Measurements from ENCODE around the gene COG4. TPM values are rescaled to one million over a fixed set of nuclear protein-coding genes. Genes with fewer than 3 reads are reported as not detected.
A peak's percentile ranks its signal among the peaks of the same experiment; 100 is the strongest.

The COG4 gene
- total RNA-seq, 2 donors from 2014 or later = 62.7 to 71.4 TPM

- Mint-ChIP-seq H3K36me3 (ENCODE audit: low read depth) (peaks cover 2% of the 10 kb centered on the region), H3K27ac (no peak overlapping the region), H3K27me3 (ENCODE audit: insufficient read depth) (no peaks in the 10 kb centered on the region), H3K4me3 (no peak overlapping the region), H3K9me3 (no peaks in the 10 kb centered on the region), H3K4me1 (peaks cover 3% of the 10 kb centered on the region)
- Histone ChIP-seq H3K27me3 (ENCODE audit: control insufficient read depth, insufficient read depth, low read length, poor library complexity, severe bottlenecking) (no peaks in the 10 kb centered on the region), H3K9me3 (ENCODE audit: control insufficient read depth, low read length) (no peaks in the 10 kb centered on the region), H3K36me3 (ENCODE audit: control insufficient read depth, insufficient read depth, low read length) (peaks cover 5% of the 10 kb centered on the region), H3K4me1 (ENCODE audit: control insufficient read depth, insufficient read depth, low read length) (no peaks in the 10 kb centered on the region), H3K4me3 (ENCODE audit: low read length) (no peak overlapping the region), H3K27ac (ENCODE audit: low read depth, low read length) (no peak overlapping the region), H3K9ac (ENCODE audit: extremely low read depth, low read length, poor library complexity, severe bottlenecking) (no peak overlapping the region)
- peak; percentile 53 for DNase-seq
- TF ChIP-seq CTCF (conservative IDR thresholded peaks at IDR 0.05) = no peak
- 93 to 94% methylated on average over 15 to 24 of the region's 24 CpGs for WGBS, 2 experiments (ENCODE audit: insufficient coverage in 1 of 2, insufficient read length in 1 of 2)
Measured at GRCh38 chr16:70475054-70475871, 48.1 kb downstream of the COG4 start.

- Histone ChIP-seq H3K9ac (ENCODE audit: extremely low read depth, low read length, poor library complexity, severe bottlenecking) (no peak overlapping the region), H3K36me3 (ENCODE audit: control insufficient read depth, insufficient read depth, low read length) (no peaks in the 10 kb centered on the region), H3K9me3 (ENCODE audit: control insufficient read depth, low read length) (no peaks in the 10 kb centered on the region), H3K27ac (ENCODE audit: low read depth, low read length) (no peak overlapping the region), H3K4me3 (ENCODE audit: low read length) (no peak overlapping the region), H3K27me3 (ENCODE audit: control insufficient read depth, insufficient read depth, low read length, poor library complexity, severe bottlenecking) (no peaks in the 10 kb centered on the region), H3K4me1 (ENCODE audit: control insufficient read depth, insufficient read depth, low read length) (no peaks in the 10 kb centered on the region)
- peak; percentile 46 for DNase-seq
- WGBS, 2 experiments (ENCODE audit: insufficient coverage in 1 of 2, insufficient read length in 1 of 2) = 92 to 94% methylated on average over 11 to 22 of the region's 22 CpGs
- no peak for TF ChIP-seq CTCF (conservative IDR thresholded peaks at IDR 0.05)
- H3K27me3 Mint-ChIP-seq (ENCODE audit: insufficient read depth) = no peaks in the 10 kb centered on the region
- peaks cover 3% of the 10 kb centered on the region for H3K4me1 Mint-ChIP-seq
- H3K9me3 Mint-ChIP-seq = no peaks in the 10 kb centered on the region
- H3K4me3 Mint-ChIP-seq = no peak overlapping the region
- H3K27ac Mint-ChIP-seq = no peak overlapping the region
- peaks cover 2% of the 10 kb centered on the region for H3K36me3 Mint-ChIP-seq (ENCODE audit: low read depth)
Measured at GRCh38 chr16:70474320-70475053, 48.9 kb downstream of the COG4 start.

GRCh38 chr16:70473446-70474319, 49.7 kb downstream of the COG4 start:
- WGBS, 2 experiments (ENCODE audit: insufficient coverage in 1 of 2, insufficient read length in 1 of 2) = 91 to 98% methylated on average over 20 to 21 of the region's 21 CpGs
- no peak overlapping the region for H3K4me3 Mint-ChIP-seq
- Histone ChIP-seq H3K4me1 (ENCODE audit: control insufficient read depth, insufficient read depth, low read length) (no peaks in the 10 kb centered on the region), H3K9me3 (ENCODE audit: control insufficient read depth, low read length) (no peaks in the 10 kb centered on the region), H3K27ac (ENCODE audit: low read depth, low read length) (no peak overlapping the region), H3K27me3 (ENCODE audit: control insufficient read depth, insufficient read depth, low read length, poor library complexity, severe bottlenecking) (no peaks in the 10 kb centered on the region), H3K4me3 (ENCODE audit: low read length) (no peak overlapping the region), H3K36me3 (ENCODE audit: control insufficient read depth, insufficient read depth, low read length) (no peaks in the 10 kb centered on the region), H3K9ac (ENCODE audit: extremely low read depth, low read length, poor library complexity, severe bottlenecking) (no peak overlapping the region)
- peak overlapping the region; percentile 45 for H3K27ac Mint-ChIP-seq
- H3K27me3 Mint-ChIP-seq (ENCODE audit: insufficient read depth) = no peaks in the 10 kb centered on the region
- no peaks in the 10 kb centered on the region for H3K9me3 Mint-ChIP-seq
- no peak for TF ChIP-seq CTCF (conservative IDR thresholded peaks at IDR 0.05)
- peaks cover 3% of the 10 kb centered on the region for H3K4me1 Mint-ChIP-seq
- DNase-seq = no peak
- peaks cover 2% of the 10 kb centered on the region for H3K36me3 Mint-ChIP-seq (ENCODE audit: low read depth)
